SU-DHL-6 (cell line): Measurements from ENCODE around the gene PSMB5.

Experiments used
- H2AFZ ChIP-seq: fragments of 200-600 bp; sonication (generic); 2 replicates; pipeline ENCODE4 v1.6.1; 2014; ENCODE audit warnings: low read depth, mild to moderate bottlenecking, moderate library complexity, mixed read lengths, antibody characterized with exemption, low read length; ENCODE audit not compliant: severe bottlenecking
- H3F3A ChIP-seq: fragments of 200-600 bp; shearing (Covaris generic); 2 replicates; pipeline ENCODE4 v1.6.0; 2016; ENCODE audit warnings: antibody characterized with exemption, mild to moderate bottlenecking; ENCODE audit not compliant: insufficient read depth
- H3K27ac ChIP-seq: fragments of 200-600 bp; sonication (generic); 2 replicates; pipeline ENCODE4 v1.5.1; 2016; ENCODE audit warnings: low read depth, mild to moderate bottlenecking, low read length, moderate library complexity, mixed read lengths
- H3K27me3 ChIP-seq: fragments of 200-600 bp; sonication (generic), shearing (Covaris generic); 2 replicates; pipeline ENCODE4 v1.6.0; 2014; ENCODE audit warnings: mild to moderate bottlenecking, low read length
- H3K36me3 ChIP-seq: fragments of 200-600 bp; sonication (generic); 2 replicates; pipeline ENCODE4 v1.6.1; 2014; ENCODE audit warnings: mild to moderate bottlenecking, low read length, mixed read lengths
- H3K4me2 ChIP-seq: fragments of 300-600, 200-600 bp; shearing (Covaris generic), sonication (generic); 2 replicates; pipeline ENCODE4 v1.6.0; 2014; ENCODE audit warnings: low read length, low read depth, mild to moderate bottlenecking; ENCODE audit not compliant: poor library complexity, severe bottlenecking
- H3K4me3 ChIP-seq: fragments of 200-600 bp; sonication (generic); 2 replicates; pipeline ENCODE4 v1.5.1; 2014; ENCODE audit warnings: antibody characterized with exemption, low read length, mild to moderate bottlenecking, mixed read lengths; ENCODE audit not compliant: insufficient read depth, poor library complexity, severe bottlenecking
- H3K79me2 ChIP-seq: fragments of 200-600 bp; sonication (generic); 2 replicates; pipeline ENCODE4 v1.6.1; 2014; ENCODE audit warnings: mild to moderate bottlenecking, low read length, moderate library complexity; ENCODE audit not compliant: insufficient read depth
- H3K9ac ChIP-seq: fragments of 200-600 bp; sonication (generic); 2 replicates; pipeline ENCODE4 v1.7.0; 2014; ENCODE audit warnings: mild to moderate bottlenecking, low read length
- H3K9me2 ChIP-seq: fragments of 200-600 bp; sonication (generic); replicated peaks from 2 replicates; pipeline ENCODE4 v1.6.1; 2014; ENCODE audit warnings: low read length; ENCODE audit not compliant: insufficient read depth
- H3K9me3 ChIP-seq: fragments of 200-600 bp; sonication (generic); 2 replicates; pipeline ENCODE4 v1.6.1; 2014; ENCODE audit warnings: low read length, mixed read lengths; ENCODE audit not compliant: insufficient read depth
- H4K20me1 ChIP-seq: fragments of 200-600 bp; sonication (generic); 2 replicates; pipeline ENCODE4 v1.6.1; 2014; ENCODE audit warnings: low read depth, mild to moderate bottlenecking, antibody characterized with exemption, low read length, moderate library complexity, mixed read lengths
- CTCF ChIP-seq: fragments of 200-600 bp; sonication (generic); IDR thresholded peaks from one replicate; pipeline ENCODE4 v1.5.1; 2017; ENCODE audit warnings: antibody characterized with exemption, mild to moderate bottlenecking, low read length, moderate library complexity; ENCODE audit not compliant: insufficient read depth, poor library complexity, severe bottlenecking
- EZH2phosphoT487 ChIP-seq: fragments of 200-600 bp; sonication (generic), shearing (Covaris generic); conservative IDR thresholded peaks from 2 replicates; pipeline ENCODE4 v1.6.1; 2018; ENCODE audit warnings: mild to moderate bottlenecking, antibody characterized with exemption, low read length, moderate library complexity, mixed read lengths

PSMB5 gene

DNA sequence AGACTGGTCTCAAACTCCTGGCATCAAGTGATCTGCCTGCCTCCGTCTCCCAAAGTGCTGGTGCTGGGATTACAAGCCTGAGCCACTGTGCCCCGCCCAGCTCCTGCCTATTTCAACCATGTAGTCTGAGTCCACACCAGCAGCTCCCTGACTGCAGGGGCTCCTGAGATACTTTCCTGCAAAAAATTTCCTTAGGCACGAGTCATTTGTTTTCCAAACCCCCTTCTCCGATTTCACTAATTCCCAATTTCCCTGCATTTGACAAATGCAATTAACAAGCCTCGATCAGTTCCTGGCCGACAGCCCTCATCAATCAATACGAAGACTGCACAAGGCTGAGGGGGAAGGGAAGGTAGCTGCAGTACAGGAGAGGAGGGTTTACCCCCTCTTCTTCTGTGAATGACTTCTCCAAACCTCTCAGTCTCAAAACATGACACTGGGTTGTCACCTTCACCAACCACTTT, 10.1 kb downstream of the PSMB5 start:
- Histone ChIP-seq H3K79me2 (peaks cover 11% of the 10 kb centered on the region), H3K27ac (no peak overlapping the region), H3K9ac (no peak overlapping the region), H2AFZ (no peak overlapping the region), H3K4me3 (no peak overlapping the region), H3K9me2 (no peaks in the 10 kb centered on the region), H4K20me1 (no peaks in the 10 kb centered on the region), H3K9me3 (no peaks in the 10 kb centered on the region), H3F3A (peaks cover 9% of the 10 kb centered on the region; the same call in 1 of the 2 replicates), H3K4me2 (no peak overlapping the region), H3K36me3 (peaks cover 5% of the 10 kb centered on the region; the same call in 1 of the 2 replicates), H3K27me3 (no peaks in the 10 kb centered on the region)
- TF ChIP-seq CTCF (no peak), EZH2phosphoT487 (no peak)

GRCh38 chr14:23023795-23024152, 10.9 kb downstream of the PSMB5 start:
- Histone ChIP-seq H3K4me2 (no peak overlapping the region), H3K9me3 (no peaks in the 10 kb centered on the region), H3K4me3 (no peak overlapping the region), H3K36me3 (peaks cover 5% of the 10 kb centered on the region; the same call in 1 of the 2 replicates), H3K9ac (no peak overlapping the region), H3K27ac (no peak overlapping the region), H3F3A (peaks cover 4% of the 10 kb centered on the region; the same call in 1 of the 2 replicates), H3K27me3 (no peaks in the 10 kb centered on the region), H3K9me2 (no peaks in the 10 kb centered on the region), H3K79me2 (peaks cover 4% of the 10 kb centered on the region; the same call in 1 of the 2 replicates), H2AFZ (no peak overlapping the region), H4K20me1 (no peaks in the 10 kb centered on the region)
- TF ChIP-seq CTCF (no peak), EZH2phosphoT487 (no peak)

- no peaks in the 10 kb centered on the region for H3K27me3 ChIP-seq
- no peaks in the 10 kb centered on the region for H3K9me3 ChIP-seq
- H3K36me3 ChIP-seq: peaks cover 5% of the 10 kb centered on the region; the same call in 1 of the 2 replicates
- H3K4me2 ChIP-seq: no peak overlapping the region
- TF ChIP-seq CTCF (no peak), EZH2phosphoT487 (no peak)
- no peak overlapping the region for H2AFZ ChIP-seq
- H3K79me2 ChIP-seq: 0 out of 2 replicates have a peak, but pooled peaks cover 4% of the 10 kb centered on the region
- peaks cover 4% of the 10 kb centered on the region; the same call in 1 of the 2 replicates for H3F3A ChIP-seq
- no peak overlapping the region for H3K4me3 ChIP-seq
- H3K9me2 ChIP-seq: no peaks in the 10 kb centered on the region
- H3K9ac ChIP-seq: no peak overlapping the region
- H4K20me1 ChIP-seq: no peaks in the 10 kb centered on the region
- no peak overlapping the region for H3K27ac ChIP-seq
Observed at GRCh38 chr14:23023022-23023794, 11.5 kb downstream of the PSMB5 start.
